GM21529 (cell line): ENCODE measurements around the gene ZNF768.
"Not testable (repeated sequence)": the region's sequence is repeated elsewhere in the genome, so short reads cannot be mapped to it uniquely, and the experiment has no call there.

Experiments used
- ATAC-seq: cut with Tn5 transposase; IDR thresholded peaks from one replicate; pipeline ENCODE4 v1.9.1; 2021; ENCODE audit not compliant: unreplicated experiment

ZNF768 gene

DNA sequence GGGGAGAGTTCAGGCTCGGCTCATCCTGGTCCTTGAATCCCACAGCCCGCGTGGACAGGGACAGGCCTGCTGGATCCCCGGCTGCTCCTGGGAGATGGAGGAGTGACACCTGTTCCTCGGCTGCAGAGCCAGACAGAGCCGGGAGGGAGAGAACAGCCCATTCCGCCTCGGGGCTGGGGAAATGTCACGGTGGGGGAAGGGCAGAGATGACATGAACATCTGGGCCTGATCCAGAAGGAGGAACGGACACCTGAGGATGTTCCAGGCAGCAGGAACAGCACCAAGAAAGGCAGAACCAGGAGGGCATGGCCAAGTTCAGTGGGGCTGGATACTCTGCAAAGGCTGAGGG, 29.7 kb upstream of the ZNF768 start:
- ATAC-seq = no peak

DNA sequence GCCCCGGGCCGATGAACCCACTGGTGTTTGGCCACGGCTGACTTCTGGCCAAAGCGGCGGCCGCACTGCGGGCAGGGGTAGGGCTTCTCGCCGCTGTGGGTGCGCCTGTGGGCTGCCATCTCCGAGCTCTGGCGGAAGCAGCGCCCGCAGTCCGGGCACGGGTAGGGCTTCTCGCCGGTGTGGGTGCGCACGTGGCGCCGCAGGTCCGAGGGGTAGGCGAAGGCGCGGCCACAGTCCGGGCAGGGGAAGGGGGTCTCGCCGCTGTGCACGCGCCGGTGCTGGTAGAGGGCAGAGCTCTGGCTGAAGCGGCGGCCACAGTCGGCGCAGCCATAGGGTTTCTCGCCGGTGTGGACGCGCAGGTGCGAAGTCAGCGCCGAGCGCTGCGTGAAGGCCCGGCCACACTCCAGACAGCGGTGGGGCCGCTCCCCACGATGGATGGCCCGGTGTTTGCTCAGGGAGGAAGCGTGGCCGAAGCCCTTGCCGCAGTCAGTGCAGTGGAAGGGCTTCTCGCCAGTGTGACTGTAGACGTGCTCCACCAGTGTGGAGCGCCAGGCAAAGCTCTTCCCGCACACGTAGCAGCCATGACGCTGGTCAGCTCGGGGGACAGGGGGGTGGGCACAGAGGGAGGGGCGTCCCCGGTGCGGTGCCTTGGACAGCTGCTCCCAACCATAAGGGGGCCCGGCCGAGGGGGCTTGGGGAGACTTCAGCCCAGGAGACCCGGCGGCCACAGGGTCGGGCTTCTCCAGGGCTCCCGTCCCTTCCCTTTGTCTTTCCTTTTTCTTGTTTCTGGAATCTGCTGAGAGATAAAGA, 29.2 kb upstream of the ZNF768 start:
- ATAC-seq = no peak

DNA sequence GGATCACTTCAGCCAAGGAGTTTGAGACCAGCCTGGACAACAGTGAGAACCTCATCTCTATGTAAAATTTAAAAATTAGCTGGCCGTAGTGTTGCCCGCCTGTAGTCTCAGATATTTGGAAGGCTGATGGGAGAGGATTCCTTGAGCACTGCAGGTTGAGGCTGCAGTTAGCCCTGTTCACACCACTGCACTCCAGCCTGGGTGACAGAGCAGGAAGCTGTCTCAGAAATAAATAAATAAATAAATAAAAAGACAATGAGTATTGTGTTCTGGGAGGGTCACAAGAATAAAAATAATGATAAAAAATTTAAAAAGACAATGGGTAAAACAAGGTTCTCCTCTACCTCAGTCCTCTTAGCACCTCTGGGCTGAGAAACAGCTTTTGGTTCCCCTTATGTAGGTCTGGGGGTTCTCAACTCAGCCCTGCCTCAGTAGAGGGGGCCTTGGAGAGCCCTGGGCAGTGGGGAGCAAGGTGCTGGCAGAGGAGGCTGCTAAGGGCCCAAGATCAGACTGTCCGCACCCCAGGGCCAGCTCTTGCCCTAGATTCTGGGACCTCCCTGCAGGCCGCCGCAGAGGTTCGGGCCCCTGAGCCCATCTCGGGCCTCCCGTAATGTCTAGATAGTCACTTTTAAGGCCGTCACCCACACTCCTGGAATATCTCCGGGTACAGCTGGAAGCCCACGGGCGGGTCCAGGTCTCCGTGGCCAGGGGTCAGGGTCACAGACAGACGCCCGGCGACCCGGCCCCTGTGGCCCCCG, 28.4 kb upstream of the ZNF768 start:
- no peak for ATAC-seq

DNA sequence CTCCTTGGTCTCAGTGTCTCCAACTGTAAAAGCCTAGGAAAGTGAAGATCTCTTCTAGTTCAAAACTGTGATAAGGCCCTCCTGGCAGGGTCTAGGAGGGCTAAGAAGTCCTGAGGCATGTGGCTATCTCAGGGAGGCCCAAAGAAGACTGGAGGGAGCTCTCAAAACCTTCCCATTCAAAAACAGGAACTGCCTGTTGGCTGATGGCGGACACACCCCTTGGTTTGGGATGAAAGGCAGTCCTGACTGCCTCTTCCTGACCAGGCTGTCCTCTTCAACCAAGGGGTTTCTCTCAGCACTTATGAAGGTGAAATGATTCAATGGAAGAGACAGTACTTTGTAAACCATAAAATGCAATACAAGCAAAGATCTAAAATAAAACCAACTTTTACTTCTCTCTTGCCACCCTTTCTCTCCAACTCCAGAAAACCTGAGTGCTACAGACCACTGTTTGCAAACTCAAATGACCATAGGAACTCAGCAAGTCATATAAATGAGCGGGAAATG, 27.1 kb upstream of the ZNF768 start:
- no peak for ATAC-seq

DNA sequence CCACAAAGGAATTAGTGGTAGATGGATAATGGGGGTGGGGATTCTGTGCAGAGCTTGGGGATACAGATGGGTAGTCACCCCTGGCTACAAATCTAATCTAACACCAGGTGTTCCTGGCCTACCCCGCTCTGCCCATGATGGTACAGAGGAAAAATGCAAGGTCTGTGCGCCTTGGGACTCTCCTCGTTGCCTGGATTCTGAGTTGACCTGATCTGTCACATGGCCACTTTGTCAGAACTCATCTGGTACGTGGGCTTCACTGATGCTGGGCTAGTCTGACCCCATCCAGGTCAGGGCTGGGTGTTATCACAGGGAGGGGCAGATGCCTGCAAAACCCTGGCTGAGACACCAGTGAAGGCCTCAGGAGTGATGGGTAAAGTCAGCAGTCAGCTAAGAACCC, 26.6 kb upstream of the ZNF768 start:
- no peak for ATAC-seq

DNA sequence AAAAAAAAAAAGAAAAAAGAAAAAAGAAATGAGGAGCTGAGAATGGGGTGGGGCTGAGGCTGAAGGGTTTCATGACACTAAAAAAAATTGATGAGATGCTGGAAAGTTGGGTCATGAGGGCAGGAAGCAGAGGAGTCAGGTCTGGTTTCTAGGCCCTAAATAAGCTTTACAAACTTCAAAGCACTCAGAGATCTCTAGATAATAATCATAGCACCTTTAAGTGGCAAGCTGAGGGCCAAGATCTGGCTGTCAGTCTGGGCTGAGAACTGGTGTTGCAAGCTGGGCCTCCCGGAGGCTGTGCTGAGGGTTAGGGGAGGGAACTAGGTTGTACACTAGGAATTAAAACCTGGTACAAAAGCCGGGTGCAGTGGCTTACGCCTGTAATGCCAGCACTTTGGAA, 25.4 kb upstream of the ZNF768 start:
- ATAC-seq = no peak

DNA sequence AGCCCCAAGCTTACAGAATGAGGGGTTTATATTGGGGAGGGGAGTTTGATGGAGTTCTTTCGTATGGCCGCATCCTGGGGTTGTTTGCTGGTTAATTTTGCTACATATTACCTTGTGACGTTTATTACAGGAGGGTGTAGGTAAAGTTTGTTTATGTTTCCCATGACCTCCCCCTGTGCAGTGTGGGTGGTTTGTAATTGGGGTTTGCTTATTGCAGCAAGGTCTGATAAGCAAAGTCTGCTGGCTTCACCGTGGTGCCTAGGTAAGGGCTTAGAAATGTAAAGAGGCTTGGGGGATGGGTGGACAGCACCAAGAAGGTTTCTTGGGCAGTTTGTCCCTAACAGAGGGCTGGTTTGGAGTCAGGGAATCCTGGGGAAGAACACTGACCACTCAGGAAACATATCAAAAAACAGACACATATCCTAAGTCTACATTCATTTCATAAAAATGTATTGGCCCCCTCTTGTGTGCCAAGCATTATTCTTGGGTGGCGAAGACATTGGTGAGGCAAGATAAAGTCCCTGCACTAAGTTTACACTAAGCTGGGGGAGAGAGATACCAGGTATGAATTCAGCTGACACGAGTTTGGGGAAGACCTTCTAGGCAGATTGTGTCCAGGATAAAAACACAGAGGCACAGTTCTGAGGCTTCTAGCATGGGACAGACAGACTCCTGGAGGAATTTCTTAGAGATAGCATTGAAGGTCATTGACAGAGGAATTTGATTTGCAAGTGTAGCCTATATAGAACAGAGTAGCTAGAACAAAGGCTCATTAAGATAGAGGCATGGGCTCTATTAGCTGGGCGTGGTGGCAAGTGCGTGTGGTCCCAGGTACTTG, 22.3 kb upstream of the ZNF768 start:
- ATAC-seq = no peak

DNA sequence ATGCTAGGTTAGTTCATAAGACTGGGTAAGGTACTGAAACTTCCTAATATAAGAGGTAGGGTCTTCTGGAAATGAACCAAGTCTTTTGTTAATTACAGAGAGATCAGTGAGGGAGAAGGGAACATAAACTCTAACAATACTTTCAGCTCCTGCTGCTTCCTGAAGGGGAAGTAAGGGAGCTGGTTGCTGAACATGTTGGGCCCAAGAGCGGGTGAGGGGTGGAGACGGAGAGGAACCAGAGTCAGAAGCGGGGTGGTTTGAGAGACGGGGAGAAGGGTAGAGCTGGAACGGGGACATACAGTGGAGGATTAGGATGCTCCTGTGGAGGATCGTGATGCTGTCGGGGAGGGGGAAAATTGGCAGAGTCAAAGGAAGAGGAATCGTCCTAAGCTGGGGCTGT, 19.7 kb upstream of the ZNF768 start:
- ATAC-seq = no peak

DNA sequence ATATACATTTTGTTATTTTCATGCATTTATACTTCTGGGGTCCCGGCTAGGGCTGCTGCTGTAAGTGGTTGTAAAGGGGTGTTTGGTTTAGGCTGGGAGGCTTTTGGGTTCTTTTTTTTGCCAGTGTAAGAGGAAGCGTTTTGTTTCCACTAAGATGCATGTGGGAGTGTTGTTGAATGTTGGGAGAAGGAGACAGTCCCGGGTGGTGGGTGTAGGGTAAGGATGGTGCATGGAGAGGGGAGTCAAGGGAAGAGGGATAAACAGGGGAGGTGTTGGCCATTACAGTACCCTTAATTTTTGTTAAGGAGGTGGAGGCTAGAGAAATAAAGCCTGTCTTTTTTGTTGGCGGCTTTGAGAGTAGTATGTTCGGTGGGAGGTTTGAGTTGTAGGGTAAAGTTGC, 16.7 kb upstream of the ZNF768 start:
- no peak for ATAC-seq

DNA sequence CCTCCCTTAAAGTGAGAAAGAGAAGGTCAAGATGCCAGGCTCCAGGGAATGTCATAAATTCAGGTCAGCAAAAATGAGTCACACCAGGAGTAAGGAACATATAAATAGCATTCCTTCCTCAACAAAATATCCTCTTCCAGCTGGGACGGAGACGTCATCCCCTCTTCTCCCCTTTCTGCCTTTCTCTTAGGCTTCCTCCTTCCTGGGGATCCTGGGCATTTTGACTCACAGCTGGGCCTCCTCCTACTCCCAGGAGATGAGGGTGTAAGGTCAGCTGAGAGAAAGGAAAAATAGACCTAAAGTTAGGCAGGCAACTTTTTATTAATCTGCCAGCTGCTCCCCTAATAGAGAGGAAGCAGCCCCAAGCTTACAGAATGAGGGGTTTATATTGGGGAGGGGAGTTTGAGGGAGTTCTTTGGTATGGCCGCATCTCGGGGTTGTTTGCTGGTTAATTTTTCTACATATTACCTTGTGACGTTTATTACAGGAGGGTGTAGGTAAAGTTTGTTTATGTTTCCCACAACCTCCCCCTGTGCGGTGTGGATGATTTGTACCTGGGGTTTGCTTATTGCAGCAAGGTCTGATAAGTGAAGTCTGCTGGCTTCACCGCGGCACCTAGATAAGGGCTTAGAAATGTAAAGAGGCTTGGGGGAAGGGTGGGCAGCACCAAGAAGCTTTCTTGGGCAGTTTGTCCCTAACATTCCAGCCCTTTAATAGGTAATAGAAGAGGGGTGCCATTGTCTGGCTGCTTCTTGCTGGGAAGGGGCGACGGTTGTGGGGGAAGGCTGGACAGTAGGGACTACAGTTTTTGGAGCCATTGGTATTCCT, 15.3 kb upstream of the ZNF768 start:
- no peak for ATAC-seq

DNA sequence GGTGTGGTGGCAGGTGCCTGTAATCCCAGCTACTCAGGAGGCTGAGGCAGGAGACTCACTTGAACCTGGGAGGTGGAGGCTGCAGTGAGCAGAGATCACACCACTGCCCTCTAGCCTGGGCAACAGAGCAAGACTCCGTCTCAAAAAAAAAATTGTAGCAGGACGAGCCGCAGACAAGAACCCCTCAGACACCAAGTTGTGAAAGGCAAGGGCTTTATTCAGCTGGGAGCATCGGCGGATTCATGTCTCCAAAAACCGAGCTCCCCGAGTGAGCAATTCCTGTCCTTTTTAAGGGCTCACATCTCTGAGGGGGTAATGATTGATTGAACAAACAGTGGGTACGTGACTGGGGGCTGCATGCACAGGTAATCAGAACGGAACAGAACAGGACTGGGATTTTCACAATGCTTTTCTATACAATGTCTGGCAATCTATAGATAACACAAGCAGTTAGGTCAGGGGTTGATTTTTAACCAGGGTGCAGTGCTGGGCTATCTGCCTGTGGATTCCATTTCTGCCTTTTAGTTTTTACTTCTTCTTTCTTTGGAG, 14.6 kb upstream of the ZNF768 start:
- ATAC-seq = not testable (repeated sequence)

DNA sequence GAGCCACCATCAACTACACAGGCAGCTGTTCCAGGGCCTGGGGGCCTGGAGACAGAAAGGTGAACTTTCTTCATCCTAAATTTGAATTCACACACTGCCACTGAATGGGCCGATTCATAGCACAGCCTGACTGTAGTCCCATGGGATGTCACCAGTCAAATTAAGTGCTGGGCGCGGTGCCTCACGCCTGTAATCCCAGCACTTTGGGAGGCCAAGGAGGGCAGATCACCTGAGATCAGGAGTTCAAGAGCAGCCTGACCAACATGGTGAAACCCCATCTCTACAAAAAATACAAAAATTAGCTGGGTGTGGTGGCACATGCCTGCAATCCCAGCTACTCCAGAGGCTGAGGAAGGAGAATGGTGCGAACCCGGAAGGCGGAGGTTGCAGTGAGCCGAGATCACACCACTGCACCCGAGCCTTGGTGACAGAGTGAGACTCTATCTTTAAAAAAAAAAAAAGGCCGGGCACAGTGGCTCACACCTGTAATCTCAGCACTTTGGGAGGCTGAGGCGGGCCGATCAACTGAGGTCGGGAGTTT, 13.7 kb upstream of the ZNF768 start:
- not testable (repeated sequence) for ATAC-seq

DNA sequence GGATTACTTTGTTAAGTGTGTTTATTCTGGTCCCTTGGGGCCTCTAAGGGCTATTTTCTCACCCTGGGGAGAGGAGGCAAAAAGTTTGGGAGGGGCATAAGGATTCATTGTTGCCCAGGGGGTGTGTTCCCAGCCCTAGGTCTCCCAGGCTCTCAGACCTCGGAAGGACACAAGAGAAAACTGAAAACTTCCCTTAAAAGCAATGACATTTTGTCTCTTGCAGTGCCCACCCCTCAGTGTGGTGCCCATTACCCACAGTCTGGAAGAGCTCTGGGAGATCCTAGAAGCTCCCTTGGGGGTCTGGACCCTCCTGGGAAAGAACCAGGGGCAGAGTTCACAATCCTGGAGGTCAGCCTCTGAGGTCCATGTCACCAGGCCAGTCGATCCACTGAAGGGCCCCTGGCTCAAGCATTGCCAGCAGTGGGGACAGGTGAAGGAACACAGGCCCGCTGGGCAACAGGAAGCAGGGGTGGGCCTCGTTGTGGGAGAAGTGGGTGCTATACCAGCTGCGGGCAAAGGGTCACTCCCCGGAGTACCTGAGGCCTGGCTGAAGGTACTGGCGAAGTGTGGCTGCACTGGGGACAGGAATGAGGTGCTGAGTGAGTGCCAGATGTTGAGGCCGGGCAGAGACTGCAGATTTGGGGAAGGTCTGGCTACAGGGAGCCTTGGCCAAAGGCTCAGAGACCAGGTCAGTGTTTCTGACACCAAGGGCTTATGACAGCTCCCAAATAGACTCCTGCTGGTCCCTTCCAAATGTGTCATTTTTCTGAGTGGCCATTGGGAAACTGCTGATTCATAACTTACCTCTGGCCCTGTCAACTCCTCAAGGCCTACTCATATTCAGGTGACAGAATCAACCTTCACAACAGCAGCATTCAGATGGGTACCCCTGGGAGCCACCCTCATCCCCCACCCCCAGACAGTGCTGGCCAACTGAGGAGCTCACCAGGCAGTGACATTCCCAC, 12.9 kb upstream of the ZNF768 start:
- no peak for ATAC-seq

DNA sequence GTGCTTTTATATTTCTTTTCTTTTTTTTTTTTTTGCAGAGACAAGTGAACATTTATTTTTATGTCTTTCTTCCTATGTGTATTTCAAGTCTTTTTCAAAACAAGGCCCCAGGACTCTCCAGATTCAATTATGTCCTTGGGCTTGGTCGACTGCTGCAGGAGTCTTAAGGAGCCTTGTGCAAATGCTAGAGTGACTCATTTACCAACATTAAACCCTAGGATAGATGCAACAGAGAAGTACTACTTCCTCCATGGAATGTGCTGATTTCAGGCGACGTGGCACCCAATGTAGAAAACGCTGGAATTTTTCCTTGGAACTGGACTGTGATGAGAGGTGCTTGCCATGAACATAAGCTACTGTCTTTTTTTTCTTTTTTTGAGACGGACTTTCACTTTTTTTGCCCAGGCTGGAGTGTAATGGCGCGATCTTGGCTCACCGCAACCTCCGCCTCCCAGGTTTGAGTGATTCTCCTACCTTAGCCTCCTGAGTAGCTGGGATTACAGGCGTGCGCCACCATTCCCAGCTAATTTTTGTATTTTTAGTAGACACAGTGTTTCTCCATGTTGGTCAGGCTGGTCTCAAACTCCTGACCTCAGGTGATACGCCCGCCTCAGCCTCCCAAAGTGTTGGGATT, 10.1 kb upstream of the ZNF768 start:
- not testable (repeated sequence) for ATAC-seq

DNA sequence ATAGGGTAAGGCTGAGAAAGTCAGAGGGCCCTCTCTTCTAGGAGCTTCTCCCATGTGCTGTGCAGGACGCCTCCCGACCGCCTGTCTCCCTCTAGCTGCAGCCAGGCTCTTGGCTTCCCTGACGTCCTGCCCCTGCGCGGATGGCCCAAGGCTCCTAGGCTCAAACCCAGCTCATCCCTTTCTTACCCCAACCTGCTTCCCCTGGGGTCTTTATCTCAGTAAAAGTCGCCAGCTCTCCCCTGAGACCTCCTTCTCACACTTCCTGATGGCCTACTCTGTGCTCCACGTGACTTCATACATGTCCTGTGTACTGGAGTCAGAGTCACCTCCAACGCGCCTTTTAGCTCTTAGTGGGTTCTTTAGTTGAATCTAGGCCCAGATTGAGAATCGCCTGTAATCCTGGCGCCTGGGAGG, 9.4 kb upstream of the ZNF768 start:
- peak; percentile 60 for ATAC-seq

DNA sequence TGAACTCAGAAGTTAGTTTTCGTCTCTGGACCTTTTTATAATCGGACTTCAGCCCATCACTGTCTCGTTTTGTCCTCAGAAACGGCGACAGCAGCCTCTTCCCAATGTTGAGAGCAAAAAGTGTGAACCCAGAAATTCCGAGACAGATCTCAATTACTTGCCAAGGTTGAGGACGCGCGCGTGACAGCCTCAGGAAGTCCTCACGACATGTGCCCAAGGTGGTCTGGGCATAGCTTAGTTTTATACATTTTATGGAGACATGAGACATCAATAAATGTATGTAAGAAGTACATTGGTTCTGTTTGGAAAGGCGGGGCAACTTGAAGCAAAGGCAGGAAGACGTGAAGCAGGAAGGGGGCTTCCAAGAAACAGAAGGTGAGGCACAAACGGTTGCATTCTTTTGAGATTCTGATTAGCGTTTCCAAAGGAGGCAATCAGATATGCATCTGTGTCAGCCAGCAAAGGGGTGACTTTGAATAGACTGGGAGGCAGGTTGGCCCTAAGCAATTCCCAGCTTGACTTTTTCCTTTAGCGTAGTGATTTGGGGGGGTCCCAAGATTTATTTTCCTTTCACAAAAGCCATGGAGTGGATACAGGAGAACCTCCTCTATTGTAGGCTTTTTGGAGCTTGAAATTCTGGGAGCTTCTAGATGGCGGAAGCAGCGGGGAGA, 8.9 kb upstream of the ZNF768 start:
- ATAC-seq = peak; percentile 4

DNA sequence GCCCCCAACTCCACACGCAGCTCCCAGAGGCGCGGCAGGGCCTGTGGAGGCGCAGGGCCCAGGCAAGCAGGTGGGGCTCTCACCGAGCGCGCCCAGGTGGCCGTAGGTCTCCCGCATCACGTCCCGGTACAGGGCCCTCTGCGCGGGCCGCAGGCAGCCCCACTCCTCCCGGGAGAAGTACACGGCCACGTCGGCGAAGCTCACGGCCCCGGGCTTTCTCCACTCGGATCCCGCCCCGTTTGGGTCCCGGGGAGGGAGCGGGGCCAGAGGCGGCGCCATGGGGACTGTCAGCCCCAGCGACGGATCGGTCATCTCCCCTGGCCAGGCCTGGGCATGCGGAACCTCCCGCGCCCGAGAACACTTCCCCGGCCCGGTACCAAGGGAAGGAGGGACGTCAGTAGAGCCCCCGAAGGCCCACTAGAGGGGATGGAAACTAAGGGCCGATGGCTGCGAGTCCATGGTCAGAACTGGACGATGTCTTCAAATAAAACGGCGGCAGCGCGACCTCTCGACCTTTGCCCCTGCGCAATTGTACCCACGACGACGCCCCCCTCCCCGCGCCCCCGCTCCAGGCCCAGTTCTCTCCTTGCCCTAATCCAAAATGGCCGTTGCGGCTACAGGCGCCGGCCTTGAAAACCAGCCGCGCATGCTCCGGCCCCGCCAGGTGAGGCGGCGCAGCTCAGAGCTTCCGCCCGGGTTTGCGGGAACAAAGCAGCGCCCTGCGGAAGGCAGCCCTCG, 8.2 kb upstream of the ZNF768 start, which contains the start of gene ZNF747:
TSS of gene ZNF747 (minus strand) at position 491 of the 738 bp plus-strand sequence. CDS start at position 312, 179 bp downstream.
- peak; percentile 50 for ATAC-seq
